ENCODE measurements around the gene CFAP65. TPM values are rescaled to one million over a fixed set of nuclear protein-coding genes. Genes with fewer than 3 reads are reported as not detected.

CFAP65 gene
- total RNA-seq, 1 experiment from 2014 or later = 0.33 TPM

- ATAC-seq (no peak), DNase-seq (ENCODE audit: low read depth, low spot score) (no peak)
- no peak overlapping the region for H3K4me3 ChIP-seq (ENCODE audit: low read depth in 2 of 2, low read length in 2 of 2)
- no peak overlapping the region for H3K27ac ChIP-seq (ENCODE audit: low read length)
- TF ChIP-seq TCF7L2 (IDR thresholded peaks at IDR 0.05; ENCODE audit: low read depth, low read length) (no peak), CTCF (IDR thresholded peaks at IDR 0.05) (no peak), REST (IDR thresholded peaks at IDR 0.05; ENCODE audit: insufficient read depth in 1 of 2, low read depth in 2 of 2, low read length in 1 of 2) (no peak), POLR2AphosphoS5 (IDR thresholded peaks at IDR 0.05; ENCODE audit: low read depth, low read length) (no peak), SIN3A (IDR thresholded peaks at IDR 0.05; ENCODE audit: borderline replicate concordance, insufficient read depth, low read depth, low read length) (no peak)
- H3K4me1 ChIP-seq (ENCODE audit: control insufficient read depth, insufficient read depth, low read length) = no peaks in the 10 kb centered on the region
- BruUV-seq (replicated peaks) = no TSS peak
- H3K36me3 ChIP-seq (ENCODE audit: control insufficient read depth, insufficient read depth, low read length) = no peaks in the 10 kb centered on the region
- H3K27me3 ChIP-seq (ENCODE audit: control insufficient read depth, insufficient read depth, low read length) = peaks cover 21% of the 10 kb centered on the region
- CTCF ChIA-PET = interaction anchor here (2.6 kb wide), 1 partner anchor 12 kb away, joined by 21 read pairs; no protein-coding TSS in a partner anchor
- POLR2A ChIA-PET = no interaction called here
- in situ Hi-C loops (cut with HindIII; ENCODE audit: low pct_unique_long_range_greater_than_20kb, low sequenced_read_pairs) (no loop called here), intact Hi-C loops (cut with micrococcal nuclease; ENCODE audit: unreplicated experiment) (no loop called here)
- no peaks in the 10 kb centered on the region for H3K9me3 ChIP-seq (ENCODE audit: control insufficient read depth, insufficient read depth, low read depth, low read length)
These were observed 841 bp upstream of the CFAP65 start for GRCh38 chr2:219042157-219042556.

- no peak for TF ChIP-seq REST (IDR thresholded peaks at IDR 0.05; ENCODE audit: insufficient read depth in 1 of 2, low read depth in 2 of 2, low read length in 1 of 2)
- no peak for TF ChIP-seq POLR2AphosphoS5 (IDR thresholded peaks at IDR 0.05; ENCODE audit: low read depth, low read length)
- POLR2A ChIA-PET = no interaction called here
- in situ Hi-C loops (cut with HindIII; ENCODE audit: low pct_unique_long_range_greater_than_20kb, low sequenced_read_pairs) = no loop called here
These were observed 2.7 kb downstream of the CFAP65 start for GRCh38 chr2:219038600-219038999.

More at GRCh38 chr2:219038600-219038999, 2.7 kb downstream of the CFAP65 start:
- intact Hi-C loops (cut with micrococcal nuclease; ENCODE audit: unreplicated experiment) = no loop called here
- DNase-seq (ENCODE audit: low read depth, low spot score) (no peak), ATAC-seq (no peak)
- Histone ChIP-seq H3K27ac (ENCODE audit: low read length) (no peak overlapping the region), H3K9me3 (ENCODE audit: control insufficient read depth, insufficient read depth, low read depth, low read length) (no peaks in the 10 kb centered on the region), H3K4me1 (ENCODE audit: control insufficient read depth, insufficient read depth, low read length) (no peaks in the 10 kb centered on the region), H3K27me3 (ENCODE audit: control insufficient read depth, insufficient read depth, low read length) (peaks cover 11% of the 10 kb centered on the region), H3K4me3 (ENCODE audit: low read depth in 2 of 2, low read length in 2 of 2) (no peak overlapping the region), H3K36me3 (ENCODE audit: control insufficient read depth, insufficient read depth, low read length) (no peaks in the 10 kb centered on the region)
- CTCF ChIA-PET = interaction anchor here (1.5 kb wide), 1 partner anchor 12 kb away, joined by 3 read pairs; no protein-coding TSS in a partner anchor
- no TSS peak for BruUV-seq (replicated peaks)

Measured in Panc1 (cell line).